IMR-90 (cell line): Measurements from ENCODE around the gene RBMS3. TPM values are rescaled to one million over a fixed set of nuclear protein-coding genes. Genes with fewer than 3 reads are reported as not detected.

Experiments used
- ATAC-seq: fragments of 200-7000 bp; cut with Tn5 transposase; 2 replicates; pipeline ENCODE4 v1.9.1; 2020; ENCODE audit warnings: low read depth, mild to moderate bottlenecking, moderate library complexity
- BruUV-seq: library from RNA; stranded (reverse); fragments of 400-500 nt; replicated peaks from 2 replicates; lab custom pipeline; 2021; lab: Mats Ljungman, UMichigan
- CTCF ChIA-PET: fragments of 300-600 bp; formaldehyde crosslinking; extraction: SDS; loops from one replicate; lab custom pipeline; 2021; ENCODE audit warnings: antibody characterized with exemption; lab: Yijun Ruan, JAX
- POLR2A ChIA-PET: fragments of 300-600 bp; sonication (Branson Sonifier 250); formaldehyde crosslinking; loops from one replicate; lab custom pipeline; 2022; ENCODE audit warnings: antibody characterized with exemption; ENCODE audit not compliant: unreplicated experiment; lab: Charles Lee
- DNase-seq: peaks from one replicate; pipeline ENCODE4 v3.0.0; 2013
- H2AFZ ChIP-seq: replicated peaks from 2 replicates; pipeline ENCODE3; 2013; ENCODE audit warnings: low read length, mild to moderate bottlenecking; ENCODE audit not compliant: poor library complexity
- H2AK5ac ChIP-seq: 2 replicates; pipeline ENCODE4 v1.6.1; 2013; ENCODE audit warnings: low read depth, low read length, inconsistent platforms
- H2AK9ac ChIP-seq: replicated peaks from 2 replicates; pipeline ENCODE3; 2013; ENCODE audit warnings: mild to moderate bottlenecking, low read depth, low read length, moderate library complexity; ENCODE audit not compliant: poor library complexity
- H2BK120ac ChIP-seq: 2 replicates; pipeline ENCODE4 v1.6.1; 2013; ENCODE audit warnings: low read depth, low read length, inconsistent platforms
- H2BK15ac ChIP-seq: 3 replicates; pipeline ENCODE4 v1.6.1; 2013; ENCODE audit warnings: low read depth, low read length, inconsistent platforms
- H2BK20ac ChIP-seq: 2 replicates; pipeline ENCODE4 v1.6.1; 2013; ENCODE audit warnings: low read depth, mild to moderate bottlenecking, inconsistent platforms, low read length, moderate library complexity
- H2BK5ac ChIP-seq: 2 replicates; pipeline ENCODE4 v1.6.1; 2013; ENCODE audit warnings: mild to moderate bottlenecking, low read depth, low read length, inconsistent platforms; ENCODE audit not compliant: poor library complexity, severe bottlenecking
- H3K14ac ChIP-seq: replicated peaks from 2 replicates; pipeline ENCODE4 v1.6.1; 2013; ENCODE audit warnings: low read depth, low read length, inconsistent platforms
- H3K18ac ChIP-seq: 2 replicates; pipeline ENCODE4 v1.6.1; 2013; ENCODE audit warnings: low read depth, low read length, control low read depth
- H3K23ac ChIP-seq: 2 replicates; pipeline ENCODE4 v1.6.1; 2013; ENCODE audit warnings: low read depth, low read length, inconsistent platforms
- H3K27ac ChIP-seq: 2 replicates; pipeline ENCODE4 v1.5.1; 2013; ENCODE audit warnings: mild to moderate bottlenecking, control low read depth, low read length; ENCODE audit not compliant: insufficient read depth
- H3K27me3 ChIP-seq: 2 replicates; pipeline ENCODE4 v1.6.1; 2013; ENCODE audit warnings: low read length; ENCODE audit not compliant: control insufficient read depth, insufficient read depth
- H3K36me3 ChIP-seq: 2 replicates; pipeline ENCODE4 v1.6.1; 2013; ENCODE audit warnings: low read length, mixed read lengths; ENCODE audit not compliant: control insufficient read depth, insufficient read depth
- H3K4ac ChIP-seq: 2 replicates; pipeline ENCODE4 v1.6.1; 2013; ENCODE audit warnings: low read depth, low read length, inconsistent platforms
- H3K4me1 ChIP-seq: 2 replicates; pipeline ENCODE4 v1.6.1; 2013; ENCODE audit warnings: low read length, mixed read lengths; ENCODE audit not compliant: control insufficient read depth, insufficient read depth
- H3K4me2 ChIP-seq: 2 replicates; pipeline ENCODE4 v1.6.1; 2013; ENCODE audit warnings: low read depth, mild to moderate bottlenecking, control low read depth, low read length, moderate library complexity
- H3K4me3 ChIP-seq: 2 replicates; pipeline ENCODE4 v1.5.1; 2013; ENCODE audit warnings: low read depth, mild to moderate bottlenecking, control low read depth, low read length, moderate library complexity; ENCODE audit not compliant: insufficient read depth
- H3K56ac ChIP-seq: 2 replicates; pipeline ENCODE4 v1.6.1; 2013; ENCODE audit warnings: low read length, inconsistent platforms; ENCODE audit not compliant: insufficient read depth; ENCODE audit errors: extremely low read depth
- H3K79me1 ChIP-seq, 2 experiments: 2 replicates each; pipeline ENCODE4 v1.6.1; 2013; ENCODE audit warnings: low read length in 2 of 2, inconsistent platforms in 1 of 2, low read depth in 1 of 2
- H3K9ac ChIP-seq: 2 replicates; pipeline ENCODE4 v1.6.1; 2013; ENCODE audit warnings: low read depth, low read length, control low read depth
- H3K9me1 ChIP-seq: 2 replicates; pipeline ENCODE4 v1.6.1; 2013; ENCODE audit warnings: low read length, inconsistent platforms; ENCODE audit not compliant: insufficient read depth
- H3K9me3 ChIP-seq: 2 replicates; pipeline ENCODE4 v1.6.1; 2013; ENCODE audit warnings: low read length; ENCODE audit not compliant: control insufficient read depth, insufficient read depth
- H4K20me1 ChIP-seq: 2 replicates; pipeline ENCODE4 v1.6.1; 2013; ENCODE audit warnings: low read length, inconsistent platforms; ENCODE audit not compliant: insufficient read depth
- H4K5ac ChIP-seq: 2 replicates; pipeline ENCODE4 v1.6.1; 2013; ENCODE audit warnings: mild to moderate bottlenecking, low read depth, low read length, control low read depth
- H4K8ac ChIP-seq, 2 experiments: 2 replicates each; pipeline ENCODE4 v1.6.1; 2013; ENCODE audit warnings: low read depth in 2 of 2, low read length in 2 of 2, control low read depth in 1 of 2, inconsistent platforms in 1 of 2
- H4K91ac ChIP-seq: 2 replicates; pipeline ENCODE4 v1.6.1; 2013; ENCODE audit warnings: low read depth, low read length, inconsistent platforms; ENCODE audit not compliant: insufficient read depth
- BHLHE40 ChIP-seq: fragments of 150-350 bp; IDR thresholded peaks from 2 replicates; pipeline ENCODE4 v1.6.1; 2016; ENCODE audit warnings: mild to moderate bottlenecking, low read depth, low read length
- CEBPB ChIP-seq: IDR thresholded peaks from 2 replicates; pipeline ENCODE4 v1.6.1; 2012; ENCODE audit warnings: low read depth, low read length, improper control_type of control experiment
- CHD1 ChIP-seq: IDR thresholded peaks from 2 replicates; pipeline ENCODE4 v1.6.1; 2012; ENCODE audit warnings: low read depth, low read length, improper control_type of control experiment
- CTCF ChIP-seq: conservative IDR thresholded peaks from 2 replicates; pipeline ENCODE4 v1.5.1; 2012; ENCODE audit warnings: mild to moderate bottlenecking, low read depth, low read length, improper control_type of control experiment
- ELK1 ChIP-seq: fragments of 150-350 bp; IDR thresholded peaks from 2 replicates; pipeline ENCODE4 v1.6.1; 2016; ENCODE audit warnings: low read depth, mild to moderate bottlenecking, low read length, moderate library complexity, borderline replicate concordance
- FOS ChIP-seq: fragments of 150-350 bp; IDR thresholded peaks from 2 replicates; pipeline ENCODE4 v1.6.1; 2016; ENCODE audit warnings: low read depth, low read length
- MAFK ChIP-seq: IDR thresholded peaks from 2 replicates; pipeline ENCODE4 v1.6.1; 2012; ENCODE audit warnings: low read depth, low read length, improper control_type of control experiment
- MAZ ChIP-seq: IDR thresholded peaks from 2 replicates; pipeline ENCODE4 v1.6.1; 2012; ENCODE audit warnings: low read depth, mild to moderate bottlenecking, low read length, improper control_type of control experiment, moderate library complexity, borderline replicate concordance
- MXI1 ChIP-seq: IDR thresholded peaks from 2 replicates; pipeline ENCODE4 v1.6.1; 2012; ENCODE audit warnings: low read depth, mild to moderate bottlenecking, low read length, moderate library complexity, borderline replicate concordance
- NFE2L2 ChIP-seq: fragments of 150-350 bp; IDR thresholded peaks from 2 replicates; pipeline ENCODE4 v1.6.1; 2016; ENCODE audit warnings: low read depth, mild to moderate bottlenecking, low read length
- POLR2A ChIP-seq: IDR thresholded peaks from 2 replicates; pipeline ENCODE4 v1.6.1; 2012; ENCODE audit warnings: mild to moderate bottlenecking, low read depth, low read length
- RAD21 ChIP-seq: IDR thresholded peaks from 2 replicates; pipeline ENCODE4 v1.6.1; 2012; ENCODE audit warnings: low read length, improper control_type of control experiment
- RFX5 ChIP-seq: IDR thresholded peaks from 2 replicates; pipeline ENCODE4 v1.8.0; 2012; ENCODE audit warnings: low read depth, mild to moderate bottlenecking, low read length, moderate library complexity
- SMC3 ChIP-seq: fragments of 150-350 bp; IDR thresholded peaks from 2 replicates; pipeline ENCODE4 v1.6.1; 2016; ENCODE audit warnings: low read depth, mild to moderate bottlenecking, antibody characterized with exemption, low read length, moderate library complexity
- USF2 ChIP-seq: fragments of 150-350 bp; IDR thresholded peaks from 2 replicates; pipeline ENCODE4 v1.6.1; 2017; ENCODE audit warnings: mild to moderate bottlenecking, antibody characterized with exemption, low read length, low read depth
- WGBS, 2 experiments: methylation state at CpG; one replicate each; pipeline versions ENCODE4 v1.1.5 to v1.1.7; 2013; ENCODE audit warnings: missing lambda C conversion rate in 2 of 2; ENCODE audit not compliant: insufficient read length in 1 of 2; ENCODE audit errors: extremely low coverage in 2 of 2; 5-methylcytosine and 5-hydroxymethylcytosine counted together
- dilution Hi-C: fragments of 300-500 bp; cut with HindIII; formaldehyde crosslinking; loops from one replicate; pipeline ENCODE4 v1.14.3; 2018; ENCODE audit warnings: low sequenced_read_pairs; ENCODE audit not compliant: unreplicated experiment
- in situ Hi-C: fragments of 300-500 bp; cut with MboI; formaldehyde crosslinking; loops from 3 replicates; pipeline ENCODE4 v1.14.3; 2019; ENCODE audit warnings: low sequenced_read_pairs, inconsistent platforms, mixed read lengths
- intact Hi-C: fragments of 100-400 bp; cut with micrococcal nuclease; formaldehyde crosslinking; loops from 2 replicates; pipeline ENCODE4 v1.10.0; 2022
- polyA plus RNA-seq, 3 experiments: library from polyadenylated mRNA; depleted of rRNA; stranded (reverse); fragments of >200 nt; gene quantifications; 2 replicates each; pipeline ENCODE4 v1.2.3, GENCODE V29; 2012; ENCODE audit warnings: low replicate concordance in 1 of 3
- total RNA-seq: library from RNA; depleted of rRNA; stranded (reverse); fragments of >200 nt; gene quantifications from 2 replicates; pipeline ENCODE4 v1.2.3, GENCODE V29; 2012

Gene RBMS3
- total and polyA plus RNA-seq, 2 of the 4 experiments (the other 2 are of a cell fraction): 15.2 to 127 TPM

DNA sequence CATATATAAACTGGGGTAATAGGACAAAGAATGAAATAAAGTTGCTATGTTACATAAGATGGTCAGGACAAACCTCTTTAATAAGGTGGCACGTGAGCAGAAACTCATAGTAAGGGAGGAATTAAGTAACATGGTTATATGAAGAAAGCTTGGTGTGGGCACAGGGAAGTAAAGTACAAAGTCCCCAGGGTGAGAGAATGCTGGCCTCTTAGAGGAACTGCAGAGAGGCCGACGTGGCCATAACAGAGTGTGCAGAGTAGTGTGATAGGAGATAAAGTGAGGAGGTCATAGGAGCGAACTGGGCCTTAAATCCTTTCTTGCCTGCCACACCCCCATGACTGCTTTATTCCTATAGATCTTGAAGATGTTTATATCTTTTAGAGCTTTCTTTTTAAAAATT is 17.4 kb upstream of the RBMS3 start:
- Histone ChIP-seq H4K20me1 (no peaks in the 10 kb centered on the region), H3K36me3 (no peaks in the 10 kb centered on the region), H3K56ac (no peak overlapping the region), H2BK120ac (no peak overlapping the region), H3K4me1 (no peaks in the 10 kb centered on the region), H3K79me1 (no peaks in the 10 kb centered on the region), H3K14ac (no peak overlapping the region), H3K9ac (no peak overlapping the region), H2BK5ac (no peak overlapping the region), H2AFZ (no peak overlapping the region), H2BK20ac (no peak overlapping the region), H2AK5ac (no peak overlapping the region), H3K18ac (no peak overlapping the region), H3K23ac (no peak overlapping the region), H2BK15ac (no peak overlapping the region), H4K5ac (no peak overlapping the region), H3K27me3 (no peaks in the 10 kb centered on the region), H3K9me1 (no peaks in the 10 kb centered on the region; the same call in 1 of the 2 replicates), H2AK9ac (no peak overlapping the region), H4K91ac (no peak overlapping the region), H3K4me2 (no peak overlapping the region), H4K8ac (no peak overlapping the region), H3K4me3 (no peak overlapping the region), H3K4ac (no peak overlapping the region), H3K27ac (no peak overlapping the region), H3K9me3 (no peaks in the 10 kb centered on the region)
- WGBS, 2 experiments: 83% methylated on average over 1 of the region's 4 CpGs; no CpG with 5 or more reads in 1 of the 2 experiments
- intact Hi-C loops (no loop called here), in situ Hi-C loops (no loop called here), dilution Hi-C loops (no loop called here)
- CTCF ChIA-PET: no interaction called here
- DNase-seq (no peak), ATAC-seq (no peak)
- BruUV-seq: no TSS peak
- POLR2A ChIA-PET: interaction anchor here (0.6 kb wide), 1 partner anchor 62 kb away, joined by 10 read pairs; no protein-coding TSS in a partner anchor
- TF ChIP-seq CHD1: no peak
- TF ChIP-seq BHLHE40: no peak
- no peak for TF ChIP-seq RFX5
- no peak for TF ChIP-seq SMC3
- TF ChIP-seq MXI1: no peak
- TF ChIP-seq RAD21: no peak
- no peak for TF ChIP-seq MAFK
- TF ChIP-seq NFE2L2: no peak
- TF ChIP-seq FOS: no peak
- TF ChIP-seq USF2: no peak
- TF ChIP-seq ELK1: no peak
- no peak for TF ChIP-seq CEBPB
- TF ChIP-seq MAZ: no peak
- no peak for TF ChIP-seq POLR2A
- TF ChIP-seq CTCF: no peak
